ENCODE results near the gene L1TD1. TPM values are rescaled to one million over a fixed set of nuclear protein-coding genes. Genes with fewer than 3 reads are reported as not detected.

The L1TD1 gene
- total RNA-seq, 2 experiments from 2014 or later: not detected

DNA sequence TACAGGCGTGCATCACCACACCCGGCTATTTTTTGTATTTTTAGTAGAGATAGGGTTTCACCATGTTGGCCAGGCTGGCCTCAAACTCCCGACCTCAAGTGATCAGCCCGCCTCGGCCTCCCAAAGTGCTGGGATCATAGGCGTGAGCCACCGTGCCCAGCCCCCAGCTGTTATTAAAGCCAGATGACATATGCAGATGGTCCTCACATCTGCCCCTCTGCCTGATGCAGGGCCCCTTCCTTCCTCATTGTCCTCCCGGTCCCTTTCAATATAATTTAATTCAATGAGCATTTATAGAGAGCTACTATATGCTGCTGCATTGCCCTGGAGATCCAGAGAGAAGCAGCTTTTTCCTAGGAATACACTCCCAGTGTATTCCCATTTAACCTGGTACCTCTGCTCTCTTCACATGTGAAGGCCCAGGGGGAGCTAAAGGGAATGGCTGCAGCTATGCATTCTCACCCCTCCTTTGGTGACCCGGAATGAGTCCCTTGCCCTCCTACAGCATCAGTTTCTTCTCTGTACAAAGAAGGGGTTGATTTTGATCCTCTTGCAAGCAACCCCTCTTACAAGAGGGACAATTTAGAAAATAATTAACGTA is 55.6 kb downstream of the L1TD1 start:
- no peak overlapping the region for H3K4me3 Mint-ChIP-seq
- H3K4me1 Mint-ChIP-seq: no peaks in the 10 kb centered on the region
- H3K9me3 Mint-ChIP-seq (ENCODE audit: low read depth): no peaks in the 10 kb centered on the region
- CTCF ChIA-PET: no interaction called here
- no peak overlapping the region for H3K27ac Mint-ChIP-seq
- ATAC-seq: no peak
- no peaks in the 10 kb centered on the region for H3K27me3 Mint-ChIP-seq
- H3K36me3 Mint-ChIP-seq: no peaks in the 10 kb centered on the region
- no peak for DNase-seq

DNA sequence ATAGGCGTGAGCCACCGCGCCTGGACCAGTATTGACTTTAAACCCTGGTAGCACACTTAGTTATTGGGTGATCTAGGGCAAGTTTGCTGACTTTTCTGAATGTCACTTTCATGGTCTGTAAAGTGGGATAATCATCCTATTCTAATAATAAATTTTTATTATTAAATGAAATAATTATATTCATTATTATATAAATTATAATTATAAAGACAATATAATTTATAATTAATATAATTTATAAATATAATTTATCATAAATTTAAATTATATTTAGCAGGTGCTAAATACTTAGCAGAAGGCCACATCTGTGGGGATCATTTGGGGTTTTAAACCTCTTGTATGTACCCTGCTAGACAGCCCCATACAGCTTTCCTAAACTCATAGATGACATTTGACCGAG is 64.9 kb downstream of the L1TD1 start:
- Mint-ChIP-seq H3K9me3 (ENCODE audit: low read depth) (no peaks in the 10 kb centered on the region), H3K4me1 (no peaks in the 10 kb centered on the region), H3K4me3 (no peak overlapping the region), H3K27ac (no peak overlapping the region), H3K36me3 (no peaks in the 10 kb centered on the region), H3K27me3 (no peaks in the 10 kb centered on the region)
- DNase-seq (no peak), ATAC-seq (no peak)
- CTCF ChIA-PET: no interaction called here

- H3K9me3 Mint-ChIP-seq (ENCODE audit: low read depth): no peaks in the 10 kb centered on the region
- H3K36me3 Mint-ChIP-seq: no peaks in the 10 kb centered on the region
- no peak for ATAC-seq
- no peak for DNase-seq
- no peak overlapping the region for H3K4me3 Mint-ChIP-seq
- no peaks in the 10 kb centered on the region for H3K27me3 Mint-ChIP-seq
- H3K27ac Mint-ChIP-seq: no peak overlapping the region
- H3K4me1 Mint-ChIP-seq: no peaks in the 10 kb centered on the region
- CTCF ChIA-PET: no interaction called here
Measured at GRCh38 chr1:62260688-62261087, 66.0 kb downstream of the L1TD1 start.

Other genes starting within 250 kb of the L1TD1 start
- not detected for gene KANK4, start 124.6 kb downstream of the L1TD1 start, total RNA-seq
- 10 to 100 TPM; 76.2 to 84.7 TPM for gene USP1, start 242.2 kb downstream of the L1TD1 start, total RNA-seq

All from activated CD8-positive, alpha-beta memory T cell treated with anti-CD3 and anti-CD28 coated beads, Interleukin-2, amount 10 ng/mL, durations not matched to agents 7 days and 5 days (primary cell).